ENCODE data around the gene MAML2.

DNA sequence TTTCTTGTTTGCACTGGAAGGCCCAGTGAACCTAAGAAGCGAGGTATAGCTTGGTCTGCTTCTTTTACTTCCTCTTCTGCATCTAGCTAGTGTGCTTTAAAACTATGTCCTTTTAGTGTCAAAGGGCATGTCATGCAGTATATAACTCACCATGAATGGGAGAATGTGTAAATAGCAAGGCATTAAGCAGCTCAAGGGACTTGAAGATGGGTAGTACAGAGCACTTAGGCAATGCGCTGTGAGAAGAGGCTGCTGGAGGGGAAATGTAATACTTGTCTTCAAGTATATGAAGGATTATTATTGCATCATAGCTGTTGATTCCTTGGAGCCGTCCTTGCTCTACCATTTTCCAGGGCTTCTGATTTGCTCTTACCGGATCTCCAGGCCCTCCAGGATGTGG is 7.6 kb downstream of the MAML2 start:
- TF ChIP-seq, protein P1, sequence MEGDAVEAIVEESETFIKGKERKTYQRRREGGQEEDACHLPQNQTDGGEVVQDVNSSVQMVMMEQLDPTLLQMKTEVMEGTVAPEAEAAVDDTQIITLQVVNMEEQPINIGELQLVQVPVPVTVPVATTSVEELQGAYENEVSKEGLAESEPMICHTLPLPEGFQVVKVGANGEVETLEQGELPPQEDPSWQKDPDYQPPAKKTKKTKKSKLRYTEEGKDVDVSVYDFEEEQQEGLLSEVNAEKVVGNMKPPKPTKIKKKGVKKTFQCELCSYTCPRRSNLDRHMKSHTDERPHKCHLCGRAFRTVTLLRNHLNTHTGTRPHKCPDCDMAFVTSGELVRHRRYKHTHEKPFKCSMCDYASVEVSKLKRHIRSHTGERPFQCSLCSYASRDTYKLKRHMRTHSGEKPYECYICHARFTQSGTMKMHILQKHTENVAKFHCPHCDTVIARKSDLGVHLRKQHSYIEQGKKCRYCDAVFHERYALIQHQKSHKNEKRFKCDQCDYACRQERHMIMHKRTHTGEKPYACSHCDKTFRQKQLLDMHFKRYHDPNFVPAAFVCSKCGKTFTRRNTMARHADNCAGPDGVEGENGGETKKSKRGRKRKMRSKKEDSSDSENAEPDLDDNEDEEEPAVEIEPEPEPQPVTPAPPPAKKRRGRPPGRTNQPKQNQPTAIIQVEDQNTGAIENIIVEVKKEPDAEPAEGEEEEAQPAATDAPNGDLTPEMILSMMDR (IDR thresholded peaks at IDR 0.05) = no peak
- no peak for TF ChIP-seq EP300 (IDR thresholded peaks at IDR 0.05; ENCODE audit: low read depth)
